Peyer's patch (tissue), 4 donors: ENCODE measurements around the gene ANKRD60. TPM values are rescaled to one million over a fixed set of nuclear protein-coding genes. Genes with fewer than 3 reads are reported as not detected.

Source experiments
- DNase-seq, 3 donors: peaks; one replicate each; pipeline ENCODE4 v3.0.0-alpha.2; 2017 to 2019
- H3K27ac ChIP-seq, 4 donors: fragments of 200-600 bp; sonication (generic); one replicate each; pipeline ENCODE4 v1.5.1; 2016 to 2019
- H3K27me3 ChIP-seq, 2 donors: fragments of 200-600 bp; sonication (generic); one replicate each; pipeline ENCODE4 v1.5.1; 2019
- H3K36me3 ChIP-seq, 3 donors: fragments of 200-600 bp; sonication (generic); one replicate each; pipeline ENCODE4 v1.5.1; 2016 to 2019
- H3K4me1 ChIP-seq, 4 donors: fragments of 200-600 bp; sonication (generic); one replicate each; pipeline ENCODE4 v1.5.1; 2016 to 2019
- H3K4me3 ChIP-seq, 4 donors: fragments of 200-600 bp; sonication (generic); 1 replicate in 3 of 4; 2 replicates in 1 of 4; pipeline ENCODE4 v1.5.1; 2016 to 2019; ENCODE audit warnings: mild to moderate bottlenecking in 1 of 4
- H3K9me3 ChIP-seq, 4 donors: fragments of 200-600 bp; sonication (generic); one replicate each; pipeline ENCODE4 v1.5.1; 2016 to 2019; ENCODE audit warnings: mild to moderate bottlenecking in 1 of 4
- POLR2A ChIP-seq, 2 donors: fragments of 450-650 bp; IDR thresholded peaks; one replicate each; pipeline ENCODE4 v1.5.1; 2017; ENCODE audit warnings: antibody characterized with exemption in 2 of 2, mild to moderate bottlenecking in 2 of 2, moderate library complexity in 2 of 2
- total RNA-seq, 4 donors: library from RNA; depleted of rRNA; stranded (reverse); fragments of >200 nt; gene quantifications; one replicate each; pipeline ENCODE4 v1.1.0, GENCODE V29; 2016
- TF ChIP-seq, protein P1 (sequence below), 6 experiments: fragments of 450-650 bp in 4 of 6; fragments of 200-600 bp in 2 of 6; sonication (generic) in 1 of 6; IDR thresholded peaks; one replicate each; pipeline ENCODE4 v1.5.1; 2017 to 2019; ENCODE audit warnings: antibody characterized with exemption in 6 of 6, mild to moderate bottlenecking in 3 of 6, moderate library complexity in 1 of 6

The ANKRD60 gene
- total RNA-seq, 4 donors from 2014 or later, result not detected

DNA sequence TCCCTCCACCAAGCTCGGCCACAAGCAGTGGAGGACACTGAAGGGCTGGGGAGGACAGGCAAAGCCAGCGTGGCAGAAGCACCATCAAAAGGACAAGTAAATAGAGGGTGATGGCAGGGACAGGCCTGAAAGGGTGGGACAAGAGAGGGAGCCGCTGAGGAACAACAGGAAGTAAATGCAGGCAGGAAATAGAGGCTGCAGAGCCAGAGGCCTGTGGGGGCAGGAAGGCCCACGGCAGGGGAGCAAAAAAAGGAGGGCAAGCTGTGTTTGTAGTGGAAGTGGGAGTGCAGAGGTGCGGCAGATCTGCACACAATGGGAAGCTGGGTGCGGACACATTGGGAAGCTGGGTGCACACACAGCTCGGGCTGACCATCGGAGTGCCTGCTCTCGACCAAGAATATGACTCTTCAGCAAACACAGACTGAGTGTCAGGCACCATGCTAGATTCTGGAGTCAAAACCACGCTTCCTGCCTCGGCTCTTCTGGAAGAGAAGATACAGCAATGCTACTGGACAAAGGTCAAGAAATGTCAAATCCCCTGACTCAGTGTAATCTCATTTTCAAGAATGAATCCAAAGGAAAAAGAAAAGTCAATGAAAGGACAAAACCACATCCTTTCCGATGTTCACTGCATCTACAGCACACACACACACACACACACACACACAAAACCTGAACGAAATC lies 40.6 kb upstream of the ANKRD60 start:
- no peaks in the 10 kb centered on the region for H3K9me3 ChIP-seq
- H3K4me3 ChIP-seq, result no peak overlapping the region
- no peak for DNase-seq
- peaks cover 0 to 17% (median 0%) of the 10 kb centered on the region in 3 donors for H3K36me3 ChIP-seq
- H3K4me1 ChIP-seq, result peaks cover 0 to 12% (median 0%) of the 10 kb centered on the region in 4 donors
- TF ChIP-seq POLR2A (IDR thresholded peaks at IDR 0.05), result no peak
- TF ChIP-seq, protein P1, sequence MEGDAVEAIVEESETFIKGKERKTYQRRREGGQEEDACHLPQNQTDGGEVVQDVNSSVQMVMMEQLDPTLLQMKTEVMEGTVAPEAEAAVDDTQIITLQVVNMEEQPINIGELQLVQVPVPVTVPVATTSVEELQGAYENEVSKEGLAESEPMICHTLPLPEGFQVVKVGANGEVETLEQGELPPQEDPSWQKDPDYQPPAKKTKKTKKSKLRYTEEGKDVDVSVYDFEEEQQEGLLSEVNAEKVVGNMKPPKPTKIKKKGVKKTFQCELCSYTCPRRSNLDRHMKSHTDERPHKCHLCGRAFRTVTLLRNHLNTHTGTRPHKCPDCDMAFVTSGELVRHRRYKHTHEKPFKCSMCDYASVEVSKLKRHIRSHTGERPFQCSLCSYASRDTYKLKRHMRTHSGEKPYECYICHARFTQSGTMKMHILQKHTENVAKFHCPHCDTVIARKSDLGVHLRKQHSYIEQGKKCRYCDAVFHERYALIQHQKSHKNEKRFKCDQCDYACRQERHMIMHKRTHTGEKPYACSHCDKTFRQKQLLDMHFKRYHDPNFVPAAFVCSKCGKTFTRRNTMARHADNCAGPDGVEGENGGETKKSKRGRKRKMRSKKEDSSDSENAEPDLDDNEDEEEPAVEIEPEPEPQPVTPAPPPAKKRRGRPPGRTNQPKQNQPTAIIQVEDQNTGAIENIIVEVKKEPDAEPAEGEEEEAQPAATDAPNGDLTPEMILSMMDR (IDR thresholded peaks at IDR 0.05), result no peak
- no peak overlapping the region for H3K27ac ChIP-seq
- H3K27me3 ChIP-seq, result no peaks in the 10 kb centered on the region

DNA sequence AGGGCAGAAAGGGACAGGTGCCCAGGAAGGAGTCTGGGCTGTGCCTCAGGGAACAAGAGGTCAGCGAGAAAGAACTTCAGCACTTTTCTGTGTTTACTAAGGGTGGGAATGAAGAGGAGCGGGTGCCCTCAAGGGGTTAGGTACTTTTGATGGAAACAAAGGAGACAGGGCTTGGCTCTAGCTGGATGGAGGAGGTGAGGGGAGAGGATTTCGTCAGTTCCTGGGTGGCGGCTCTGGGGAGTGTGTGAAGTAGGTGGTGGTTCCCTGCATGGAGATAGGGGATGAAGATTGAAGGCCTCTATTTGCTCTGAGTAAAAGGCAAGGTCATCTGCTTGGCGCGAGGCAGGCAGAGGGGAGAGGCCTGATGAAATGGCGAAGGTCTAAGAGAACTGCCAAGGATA lies 40.0 kb upstream of the ANKRD60 start:
- Histone ChIP-seq H3K36me3 (peaks cover 0 to 22% (median 0%) of the 10 kb centered on the region in 3 donors), H3K27me3 (no peaks in the 10 kb centered on the region)
- DNase-seq, result peak in 1 of 3 donors; percentile 57

DNA sequence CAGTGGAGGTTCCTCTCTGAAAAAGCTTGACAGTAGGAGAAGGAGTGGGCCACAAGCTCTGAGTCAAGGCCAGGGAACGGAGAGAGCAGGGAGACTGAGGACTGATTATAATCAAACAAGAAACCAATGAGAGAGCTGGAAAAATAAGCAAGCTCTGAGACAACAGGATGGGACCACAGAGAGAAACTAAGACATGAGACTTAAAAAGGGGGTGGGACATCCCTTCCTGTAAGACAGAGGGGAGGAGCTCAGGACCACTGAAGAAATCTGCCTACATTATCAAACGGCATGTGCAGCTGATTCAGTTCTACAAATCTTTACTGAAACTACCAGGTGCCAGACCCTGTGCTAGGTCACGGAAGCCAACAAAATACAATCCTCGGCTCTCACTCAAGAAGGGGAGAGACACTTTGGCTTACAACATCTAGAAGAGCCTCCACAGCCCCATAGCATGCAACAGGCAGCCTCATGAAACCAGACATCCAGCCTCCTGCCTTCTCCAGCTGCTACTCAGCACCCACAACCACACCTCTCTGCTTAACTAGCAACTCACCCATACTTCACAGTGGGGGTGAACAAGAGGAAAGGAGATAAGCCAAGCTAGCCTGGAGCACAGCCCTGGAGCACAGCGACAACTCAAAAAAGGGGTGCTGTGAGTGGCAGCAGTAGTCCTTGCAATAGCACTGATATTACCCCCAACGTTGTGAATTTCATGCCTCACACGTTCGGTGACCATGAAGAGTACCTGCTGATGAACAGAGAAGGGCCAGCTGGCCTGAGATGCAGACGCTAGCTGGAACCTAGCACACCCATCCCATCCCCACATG lies 39.1 kb upstream of the ANKRD60 start:
- DNase-seq, result no peak
- Histone ChIP-seq H3K4me1 (peaks cover 0 to 12% (median 0%) of the 10 kb centered on the region in 4 donors), H3K9me3 (no peaks in the 10 kb centered on the region), H3K27ac (no peak overlapping the region), H3K36me3 (peaks cover 0 to 30% (median 0%) of the 10 kb centered on the region in 3 donors), H3K27me3 (no peaks in the 10 kb centered on the region), H3K4me3 (no peak overlapping the region)
- TF ChIP-seq, protein P1 (IDR thresholded peaks at IDR 0.05), result no peak

More for the DNA sequence above, 40.0 kb upstream of the ANKRD60 start:
- Histone ChIP-seq H3K4me3 (no peak overlapping the region), H3K9me3 (no peaks in the 10 kb centered on the region), H3K4me1 (peaks cover 0 to 12% (median 0%) of the 10 kb centered on the region in 4 donors), H3K27ac (no peak overlapping the region)
- TF ChIP-seq, protein P1 (IDR thresholded peaks at IDR 0.05), result no peak
- TF ChIP-seq POLR2A (IDR thresholded peaks at IDR 0.05), result no peak

DNA sequence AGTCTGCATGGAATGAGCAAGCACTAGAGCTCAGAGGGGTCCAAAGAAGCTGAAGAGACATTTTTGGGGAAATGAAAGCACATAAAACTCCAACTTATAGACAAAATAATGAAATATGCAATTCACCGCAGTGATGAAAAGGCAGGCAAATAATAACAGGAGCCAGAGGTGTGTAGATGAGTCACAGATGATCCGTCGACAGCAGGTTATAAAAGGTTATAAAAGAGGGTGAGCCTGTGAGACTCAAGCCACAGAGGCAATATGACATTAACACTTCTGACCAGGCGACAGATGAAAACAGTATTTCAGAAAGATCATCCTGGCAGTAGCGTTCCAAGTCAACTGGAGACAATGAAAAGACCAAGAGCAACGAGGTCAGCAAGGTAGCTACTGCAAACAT lies 35.8 kb upstream of the ANKRD60 start:
- Histone ChIP-seq H3K27me3 (no peaks in the 10 kb centered on the region), H3K4me1 (peaks cover 0 to 11% (median 0%) of the 10 kb centered on the region in 4 donors), H3K4me3 (no peak overlapping the region), H3K36me3 (peaks cover 0 to 32% (median 0%) of the 10 kb centered on the region in 3 donors), H3K27ac (no peak overlapping the region), H3K9me3 (no peaks in the 10 kb centered on the region)
- TF ChIP-seq POLR2A (IDR thresholded peaks at IDR 0.05), result no peak
- TF ChIP-seq, protein P1 (IDR thresholded peaks at IDR 0.05), result no peak
- peak in 1 of 3 donors; percentile 57 for DNase-seq

DNA sequence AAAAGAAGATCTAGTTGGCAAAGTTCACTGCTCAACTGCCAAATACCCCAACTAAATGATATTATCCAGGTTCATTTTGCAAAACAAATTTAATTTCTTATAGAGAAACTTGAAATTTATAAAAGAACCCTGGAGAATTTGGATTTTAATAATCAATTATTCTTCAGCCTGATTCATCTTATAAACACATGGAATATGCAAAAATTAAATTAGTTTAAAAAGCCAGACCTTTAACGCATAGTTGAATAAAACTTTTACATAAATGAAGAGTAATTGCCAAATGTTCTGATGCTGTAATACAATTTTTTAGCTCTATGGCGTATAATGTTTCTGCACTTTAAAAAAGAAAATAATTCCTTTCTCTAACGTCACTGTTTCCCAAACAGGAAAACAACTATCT lies 33.2 kb upstream of the ANKRD60 start:
- Histone ChIP-seq H3K27ac (no peak overlapping the region), H3K4me3 (no peak overlapping the region), H3K9me3 (no peaks in the 10 kb centered on the region), H3K4me1 (no peaks in the 10 kb centered on the region), H3K36me3 (peaks cover 0 to 32% (median 0%) of the 10 kb centered on the region in 3 donors), H3K27me3 (no peaks in the 10 kb centered on the region)
- DNase-seq, result no peak
- no peak for TF ChIP-seq POLR2A (IDR thresholded peaks at IDR 0.05)
- TF ChIP-seq, protein P1 (IDR thresholded peaks at IDR 0.05), result no peak
